WTC11 (cell line): ENCODE measurements around the gene BRD4.

ENCODE experiments used
- ARID4B ChIP-seq: sonication (generic); formaldehyde crosslinking; IDR thresholded peaks from 2 replicates; pipeline ENCODE4 v1.8.0; 2023; ENCODE audit warnings: missing genetic modification reagents, mild to moderate bottlenecking, borderline replicate concordance
- CBFB ChIP-seq: sonication (generic); formaldehyde crosslinking; IDR thresholded peaks from 2 replicates; pipeline ENCODE4 v1.8.1; 2022; ENCODE audit warnings: mild to moderate bottlenecking, low read depth, missing genetic modification reagents
- CTCF ChIP-seq: fragments of 200-600 bp; IDR thresholded peaks from 2 replicates; pipeline ENCODE4 v1.8.0; 2022; ENCODE audit warnings: antibody characterized with exemption
- ESRRA ChIP-seq: sonication (generic); formaldehyde crosslinking; IDR thresholded peaks from 2 replicates; pipeline ENCODE4 v1.8.1; 2022; ENCODE audit warnings: mild to moderate bottlenecking, missing genetic modification reagents, borderline replicate concordance
- GTF2I ChIP-seq: fragments of 250-450 bp; sonication (Bioruptor Pico); conservative IDR thresholded peaks from 2 replicates; pipeline ENCODE4 v1.4.0; 2021; ENCODE audit warnings: mild to moderate bottlenecking
- SP1 ChIP-seq: sonication (generic); formaldehyde crosslinking; conservative IDR thresholded peaks from 2 replicates; pipeline ENCODE4 v1.8.1; 2022; ENCODE audit warnings: missing genetic modification reagents
- TCF7 ChIP-seq: sonication (generic); formaldehyde crosslinking; IDR thresholded peaks from 2 replicates; pipeline ENCODE4 v1.8.0; 2022; ENCODE audit warnings: mild to moderate bottlenecking, low read depth, missing genetic modification reagents, moderate library complexity
- TEAD4 ChIP-seq: sonication (generic); formaldehyde crosslinking; IDR thresholded peaks from 2 replicates; pipeline ENCODE4 v1.8.0; 2022; ENCODE audit warnings: mild to moderate bottlenecking, missing genetic modification reagents
- TF ChIP-seq, protein P1 (sequence below): sonication (generic); formaldehyde crosslinking; IDR thresholded peaks from 2 replicates; pipeline ENCODE4 v1.8.1; 2023; ENCODE audit warnings: mild to moderate bottlenecking, missing genetic modification reagents, moderate library complexity
- TF ChIP-seq, protein P2 (sequence below): sonication (generic); formaldehyde crosslinking; IDR thresholded peaks from 2 replicates; pipeline ENCODE4 v1.8.1; 2023; ENCODE audit warnings: mild to moderate bottlenecking, missing genetic modification reagents, borderline replicate concordance

GRCh38 chr19:15240515-15240914 is 91.8 kb downstream of the BRD4 start:
- no peak for TF ChIP-seq CTCF
- no peak for TF ChIP-seq SP1 (CRISPR knock-in tag)
- no peak for TF ChIP-seq ARID4B (CRISPR knock-in tag)
- TF ChIP-seq, protein P1, sequence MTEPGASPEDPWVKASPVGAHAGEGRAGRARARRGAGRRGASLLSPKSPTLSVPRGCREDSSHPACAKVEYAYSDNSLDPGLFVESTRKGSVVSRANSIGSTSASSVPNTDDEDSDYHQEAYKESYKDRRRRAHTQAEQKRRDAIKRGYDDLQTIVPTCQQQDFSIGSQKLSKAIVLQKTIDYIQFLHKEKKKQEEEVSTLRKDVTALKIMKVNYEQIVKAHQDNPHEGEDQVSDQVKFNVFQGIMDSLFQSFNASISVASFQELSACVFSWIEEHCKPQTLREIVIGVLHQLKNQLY (CRISPR knock-in tag), result no peak
- no peak for TF ChIP-seq TCF7
- TF ChIP-seq ESRRA (CRISPR knock-in tag), result no peak
- no peak for TF ChIP-seq CBFB (CRISPR knock-in tag)
- TF ChIP-seq, protein P2, sequence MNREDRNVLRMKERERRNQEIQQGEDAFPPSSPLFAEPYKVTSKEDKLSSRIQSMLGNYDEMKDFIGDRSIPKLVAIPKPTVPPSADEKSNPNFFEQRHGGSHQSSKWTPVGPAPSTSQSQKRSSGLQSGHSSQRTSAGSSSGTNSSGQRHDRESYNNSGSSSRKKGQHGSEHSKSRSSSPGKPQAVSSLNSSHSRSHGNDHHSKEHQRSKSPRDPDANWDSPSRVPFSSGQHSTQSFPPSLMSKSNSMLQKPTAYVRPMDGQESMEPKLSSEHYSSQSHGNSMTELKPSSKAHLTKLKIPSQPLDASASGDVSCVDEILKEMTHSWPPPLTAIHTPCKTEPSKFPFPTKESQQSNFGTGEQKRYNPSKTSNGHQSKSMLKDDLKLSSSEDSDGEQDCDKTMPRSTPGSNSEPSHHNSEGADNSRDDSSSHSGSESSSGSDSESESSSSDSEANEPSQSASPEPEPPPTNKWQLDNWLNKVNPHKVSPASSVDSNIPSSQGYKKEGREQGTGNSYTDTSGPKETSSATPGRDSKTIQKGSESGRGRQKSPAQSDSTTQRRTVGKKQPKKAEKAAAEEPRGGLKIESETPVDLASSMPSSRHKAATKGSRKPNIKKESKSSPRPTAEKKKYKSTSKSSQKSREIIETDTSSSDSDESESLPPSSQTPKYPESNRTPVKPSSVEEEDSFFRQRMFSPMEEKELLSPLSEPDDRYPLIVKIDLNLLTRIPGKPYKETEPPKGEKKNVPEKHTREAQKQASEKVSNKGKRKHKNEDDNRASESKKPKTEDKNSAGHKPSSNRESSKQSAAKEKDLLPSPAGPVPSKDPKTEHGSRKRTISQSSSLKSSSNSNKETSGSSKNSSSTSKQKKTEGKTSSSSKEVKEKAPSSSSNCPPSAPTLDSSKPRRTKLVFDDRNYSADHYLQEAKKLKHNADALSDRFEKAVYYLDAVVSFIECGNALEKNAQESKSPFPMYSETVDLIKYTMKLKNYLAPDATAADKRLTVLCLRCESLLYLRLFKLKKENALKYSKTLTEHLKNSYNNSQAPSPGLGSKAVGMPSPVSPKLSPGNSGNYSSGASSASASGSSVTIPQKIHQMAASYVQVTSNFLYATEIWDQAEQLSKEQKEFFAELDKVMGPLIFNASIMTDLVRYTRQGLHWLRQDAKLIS (CRISPR knock-in tag), result no peak
- no peak for TF ChIP-seq GTF2I (CRISPR knock-in tag)
- TF ChIP-seq TEAD4 (CRISPR knock-in tag), result no peak
